Thymus (tissue), 11 donors: ENCODE data around the gene TRPC6. TPM values are rescaled to one million over a fixed set of nuclear protein-coding genes. Genes with fewer than 3 reads are reported as not detected.
A peak's percentile ranks its signal among the peaks of the same experiment; 100 is the strongest.

ENCODE experiments used
- DNase-seq, 9 donors: peaks; one replicate each; pipeline ENCODE4 v3.0.0-alpha.2; 2013; ENCODE audit warnings: low spot score in 9 of 9, low read depth in 6 of 9, missing footprints in 1 of 9
- H3K27ac ChIP-seq, 2 donors: one replicate each; pipeline ENCODE4 v1.5.1; 2013; ENCODE audit warnings: control low read depth in 1 of 2, low read depth in 1 of 2, low read length in 1 of 2, mild to moderate bottlenecking in 1 of 2, moderate library complexity in 1 of 2
- H3K27me3 ChIP-seq, 2 donors: one replicate each; pipeline ENCODE4 v1.5.1; 2013; ENCODE audit warnings: low read length in 1 of 2; ENCODE audit not compliant: control insufficient read depth in 2 of 2, insufficient read depth in 1 of 2
- H3K36me3 ChIP-seq, 2 donors: one replicate each; pipeline ENCODE4 v1.5.1; 2013; ENCODE audit warnings: low read length in 1 of 2, mild to moderate bottlenecking in 1 of 2, moderate library complexity in 1 of 2; ENCODE audit not compliant: control insufficient read depth in 2 of 2, insufficient read depth in 2 of 2
- H3K4me1 ChIP-seq, 2 donors: one replicate each; pipeline ENCODE4 v1.5.1; 2013; ENCODE audit warnings: low read length in 2 of 2; ENCODE audit not compliant: control insufficient read depth in 2 of 2, insufficient read depth in 2 of 2
- H3K4me3 ChIP-seq, 2 donors: one replicate each; pipeline ENCODE4 v1.5.1; 2013; ENCODE audit warnings: low read length in 2 of 2, control low read depth in 1 of 2, mild to moderate bottlenecking in 1 of 2
- H3K9me3 ChIP-seq, 2 donors: one replicate each; pipeline ENCODE4 v1.5.1; 2013; ENCODE audit warnings: low read length in 1 of 2, mild to moderate bottlenecking in 1 of 2; ENCODE audit not compliant: control insufficient read depth in 2 of 2, insufficient read depth in 1 of 2
- WGBS: extraction: QIAGEN DNeasy Blood & Tissue Kit; methylation state at CpG from one replicate; pipeline ENCODE4 v1.1.7; 2013; 5-methylcytosine and 5-hydroxymethylcytosine counted together
- polyA plus RNA-seq: library from polyadenylated mRNA; stranded (reverse); fragments of 200-250 nt; gene quantifications from one replicate; pipeline ENCODE4 v1.2.3, GENCODE V29; 2013
- total RNA-seq: library from RNA; stranded (reverse); fragments of 120-200 nt; gene quantifications from one replicate; pipeline ENCODE4 v1.2.4, GENCODE V29; 2013
- donor health status: healthy.

The TRPC6 gene
- total and polyA plus RNA-seq, 2 donors, result 0.55 to 1.3 TPM

GRCh38 chr11:101508370-101508769 is 75.4 kb downstream of the TRPC6 start:
- H3K4me1 ChIP-seq, result no peaks in the 10 kb centered on the region
- no peaks in the 10 kb centered on the region for H3K36me3 ChIP-seq
- H3K4me3 ChIP-seq, result no peak overlapping the region
- DNase-seq, result no peak
- no peak overlapping the region for H3K27ac ChIP-seq
- 59% methylated on average over 2 of the region's 2 CpGs for WGBS
- no peaks in the 10 kb centered on the region for H3K27me3 ChIP-seq
- H3K9me3 ChIP-seq, result no peaks in the 10 kb centered on the region

DNA sequence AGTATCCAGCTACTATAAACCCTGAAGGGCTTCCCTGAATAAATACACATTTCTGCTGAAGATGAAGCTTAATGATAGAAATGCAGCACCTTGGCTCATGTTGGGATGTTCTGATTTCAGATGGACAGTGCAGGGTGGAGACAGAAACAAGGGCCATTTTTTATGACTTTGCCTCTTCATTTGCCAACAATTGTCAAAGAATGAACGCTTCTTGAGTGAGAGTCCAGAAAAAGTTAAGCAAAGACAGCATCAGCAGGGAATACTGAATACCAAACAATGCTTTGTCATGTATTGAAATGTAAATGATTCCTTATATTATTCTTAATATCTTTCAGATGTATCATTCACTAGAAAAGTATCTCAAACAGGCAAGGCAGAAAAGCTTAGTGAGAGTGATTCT is 84.9 kb downstream of the TRPC6 start:
- H3K27me3 ChIP-seq, result no peaks in the 10 kb centered on the region
- DNase-seq, result no peak
- no peak overlapping the region for H3K27ac ChIP-seq
- no peaks in the 10 kb centered on the region for H3K9me3 ChIP-seq
- H3K36me3 ChIP-seq, result no peaks in the 10 kb centered on the region
- WGBS, result 86% methylated on average over 1 of the region's 1 CpG
- no peak overlapping the region for H3K4me3 ChIP-seq
- H3K4me1 ChIP-seq, result no peaks in the 10 kb centered on the region

GRCh38 chr11:101497291-101497690 is 86.5 kb downstream of the TRPC6 start:
- no peak overlapping the region for H3K4me3 ChIP-seq
- DNase-seq, result no peak
- no peaks in the 10 kb centered on the region for H3K9me3 ChIP-seq
- H3K27me3 ChIP-seq, result no peaks in the 10 kb centered on the region
- no peaks in the 10 kb centered on the region for H3K36me3 ChIP-seq
- H3K4me1 ChIP-seq, result no peaks in the 10 kb centered on the region
- no peak overlapping the region for H3K27ac ChIP-seq
- 50% methylated on average over 5 of the region's 5 CpGs for WGBS

DNA sequence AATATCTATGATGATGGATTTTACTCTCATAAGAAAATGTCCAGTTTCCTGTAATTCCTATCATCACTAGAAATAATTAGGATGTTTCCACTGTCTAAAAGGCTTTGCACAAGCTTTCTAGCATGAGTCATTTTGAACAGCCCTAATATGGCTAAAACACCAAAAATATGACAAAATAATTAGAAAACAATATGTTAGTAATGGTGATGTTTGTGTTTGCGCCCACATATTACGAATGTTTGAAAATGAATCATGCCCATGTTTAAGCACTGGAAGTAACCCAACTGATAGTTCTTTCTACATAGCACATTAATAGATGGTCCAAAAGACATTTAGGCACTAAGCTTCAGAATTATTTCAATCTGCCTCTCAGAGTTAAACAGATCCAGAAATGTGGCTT is 96.0 kb downstream of the TRPC6 start:
- Histone ChIP-seq H3K4me3 (no peak overlapping the region), H3K27ac (no peak overlapping the region), H3K27me3 (no peaks in the 10 kb centered on the region), H3K9me3 (no peaks in the 10 kb centered on the region), H3K36me3 (no peaks in the 10 kb centered on the region), H3K4me1 (no peaks in the 10 kb centered on the region)
- DNase-seq, result no peak
- 40% methylated on average over 2 of the region's 2 CpGs for WGBS

DNA sequence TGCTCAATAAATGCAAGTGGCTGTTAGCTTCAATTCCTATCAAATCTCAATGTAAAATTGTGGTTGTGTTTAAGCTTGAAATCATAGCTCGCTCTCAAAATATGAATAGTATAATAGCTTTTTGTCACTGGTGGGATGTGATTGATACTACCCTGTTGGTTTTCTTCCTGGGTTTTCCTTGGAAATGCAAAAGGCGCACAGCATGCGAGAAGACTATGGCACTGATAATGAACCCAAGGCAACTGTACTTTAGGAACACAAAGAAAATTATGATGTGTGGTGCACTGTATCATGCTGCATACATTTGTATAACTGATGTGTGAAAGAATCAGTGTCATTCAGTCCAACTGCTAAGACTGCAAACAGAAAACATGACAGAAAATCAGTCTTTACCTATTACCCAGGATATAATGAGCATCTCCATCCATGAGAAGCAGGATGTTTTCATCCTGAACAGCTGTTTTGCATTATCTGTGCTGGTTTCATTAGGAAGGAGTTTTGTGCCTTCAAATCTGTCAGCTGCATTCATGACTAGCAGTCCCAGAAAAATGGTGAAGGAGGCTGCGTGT is 101.2 kb downstream of the TRPC6 start:
- Histone ChIP-seq H3K4me3 (no peak overlapping the region), H3K27ac (no peak overlapping the region), H3K4me1 (no peaks in the 10 kb centered on the region), H3K36me3 (no peaks in the 10 kb centered on the region), H3K27me3 (no peaks in the 10 kb centered on the region), H3K9me3 (no peaks in the 10 kb centered on the region)
- DNase-seq, result no peak
- 25% methylated on average over 4 of the region's 4 CpGs for WGBS

DNA sequence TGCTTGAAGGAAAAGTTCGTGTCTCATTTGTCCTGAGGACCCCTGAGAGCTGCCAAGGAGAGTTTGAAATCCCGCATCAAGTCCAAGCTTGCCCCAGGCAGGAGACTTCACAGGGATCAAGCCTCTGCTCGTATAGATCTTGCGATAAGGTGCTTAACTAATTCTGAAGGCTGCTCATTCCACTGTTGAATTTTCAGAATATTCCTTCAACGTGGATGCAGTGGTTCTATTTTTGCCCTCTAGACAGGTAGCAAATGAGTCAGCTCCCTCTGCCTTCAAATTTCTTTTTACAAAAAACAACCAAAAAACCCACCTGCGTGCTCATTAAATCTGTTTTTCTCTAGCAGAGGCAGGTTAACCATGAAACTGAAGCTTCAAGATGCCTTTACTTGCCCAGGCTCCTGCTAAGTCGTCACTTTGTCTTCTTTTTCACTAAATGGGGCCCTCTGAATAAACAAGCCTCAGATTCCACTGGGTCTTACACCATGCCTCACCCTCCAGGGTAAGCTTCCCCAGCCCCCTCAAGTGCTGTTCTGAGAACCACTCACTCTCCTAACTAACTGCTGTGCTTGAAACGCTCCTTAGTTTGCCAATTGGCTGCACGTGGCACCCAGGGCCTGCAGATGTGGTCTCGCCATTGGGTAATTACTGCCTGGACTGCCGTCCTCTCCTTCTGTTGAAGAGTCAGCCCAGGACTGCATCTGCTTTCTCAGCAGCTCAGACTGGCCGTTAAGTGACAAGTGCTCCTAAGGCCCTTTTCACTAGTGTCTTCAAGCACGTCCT is 105.0 kb downstream of the TRPC6 start:
- WGBS, result 83% methylated on average over 13 of the region's 13 CpGs
- no peaks in the 10 kb centered on the region for H3K9me3 ChIP-seq
- H3K27ac ChIP-seq, result peak overlapping the region in 1 of 2 donors; percentile 15
- no peak for DNase-seq
- no peaks in the 10 kb centered on the region for H3K36me3 ChIP-seq
- H3K4me3 ChIP-seq, result no peak overlapping the region
- H3K4me1 ChIP-seq, result no peaks in the 10 kb centered on the region
- H3K27me3 ChIP-seq, result no peaks in the 10 kb centered on the region

DNA sequence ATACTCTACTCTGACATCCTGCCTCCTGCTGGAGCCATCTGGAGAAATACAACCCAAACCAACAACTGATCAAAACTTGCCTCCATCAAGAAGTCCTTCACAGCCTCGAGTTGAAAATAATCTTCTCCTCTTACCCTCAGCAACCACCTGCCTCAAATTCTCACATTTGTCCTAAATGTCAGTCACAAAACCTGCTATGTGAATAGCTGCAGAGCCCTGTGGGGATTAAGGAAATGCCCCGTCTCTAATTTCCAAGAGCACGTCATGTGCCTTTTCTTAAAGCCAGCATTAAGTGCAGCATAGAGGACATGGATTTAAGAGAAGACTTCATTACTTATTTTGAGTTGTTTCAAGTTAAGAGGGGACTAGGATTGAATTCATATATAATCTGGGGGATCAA is 105.9 kb downstream of the TRPC6 start:
- no peak for DNase-seq
- 81% methylated on average over 3 of the region's 3 CpGs for WGBS
- no peaks in the 10 kb centered on the region for H3K27me3 ChIP-seq
- no peak overlapping the region for H3K27ac ChIP-seq
- H3K36me3 ChIP-seq, result no peaks in the 10 kb centered on the region
- H3K4me1 ChIP-seq, result no peaks in the 10 kb centered on the region
- H3K9me3 ChIP-seq, result no peaks in the 10 kb centered on the region
- H3K4me3 ChIP-seq, result no peak overlapping the region

GRCh38 chr11:101476191-101476590 is 107.6 kb downstream of the TRPC6 start:
- Histone ChIP-seq H3K4me3 (no peak overlapping the region), H3K27ac (no peak overlapping the region), H3K9me3 (no peaks in the 10 kb centered on the region), H3K36me3 (no peaks in the 10 kb centered on the region), H3K4me1 (no peaks in the 10 kb centered on the region), H3K27me3 (no peaks in the 10 kb centered on the region)
- DNase-seq, result no peak
- 97% methylated on average over 6 of the region's 6 CpGs for WGBS

DNA sequence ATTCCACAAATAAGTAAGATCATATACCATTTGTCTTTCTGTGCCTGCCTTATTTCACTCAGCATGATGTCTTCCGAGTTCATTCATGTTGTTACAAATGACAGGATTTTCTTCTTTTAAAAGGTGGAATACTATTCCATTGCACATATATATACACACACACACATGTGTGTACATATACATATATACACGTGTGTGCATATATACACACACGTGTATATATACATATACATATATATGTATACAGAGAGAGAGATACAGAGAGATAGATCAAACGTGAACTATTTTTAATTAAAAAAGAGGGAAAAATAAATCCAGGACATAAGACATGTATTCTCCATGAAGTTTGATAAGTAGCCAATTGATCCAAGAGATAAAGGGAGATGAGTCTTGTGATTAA is 108.1 kb downstream of the TRPC6 start:
- WGBS, result 89% methylated on average over 4 of the region's 4 CpGs
- no peaks in the 10 kb centered on the region for H3K36me3 ChIP-seq
- H3K27ac ChIP-seq, result no peak overlapping the region
- DNase-seq, result no peak
- H3K4me1 ChIP-seq, result no peaks in the 10 kb centered on the region
- no peak overlapping the region for H3K4me3 ChIP-seq
- H3K9me3 ChIP-seq, result no peaks in the 10 kb centered on the region
- H3K27me3 ChIP-seq, result no peaks in the 10 kb centered on the region
